ENCODE results near the gene FFAR1. TPM values are rescaled to one million over a fixed set of nuclear protein-coding genes. Genes with fewer than 3 reads are reported as not detected.

The FFAR1 gene
- total RNA-seq, 2 donors from 2014 or later = not detected

DNA sequence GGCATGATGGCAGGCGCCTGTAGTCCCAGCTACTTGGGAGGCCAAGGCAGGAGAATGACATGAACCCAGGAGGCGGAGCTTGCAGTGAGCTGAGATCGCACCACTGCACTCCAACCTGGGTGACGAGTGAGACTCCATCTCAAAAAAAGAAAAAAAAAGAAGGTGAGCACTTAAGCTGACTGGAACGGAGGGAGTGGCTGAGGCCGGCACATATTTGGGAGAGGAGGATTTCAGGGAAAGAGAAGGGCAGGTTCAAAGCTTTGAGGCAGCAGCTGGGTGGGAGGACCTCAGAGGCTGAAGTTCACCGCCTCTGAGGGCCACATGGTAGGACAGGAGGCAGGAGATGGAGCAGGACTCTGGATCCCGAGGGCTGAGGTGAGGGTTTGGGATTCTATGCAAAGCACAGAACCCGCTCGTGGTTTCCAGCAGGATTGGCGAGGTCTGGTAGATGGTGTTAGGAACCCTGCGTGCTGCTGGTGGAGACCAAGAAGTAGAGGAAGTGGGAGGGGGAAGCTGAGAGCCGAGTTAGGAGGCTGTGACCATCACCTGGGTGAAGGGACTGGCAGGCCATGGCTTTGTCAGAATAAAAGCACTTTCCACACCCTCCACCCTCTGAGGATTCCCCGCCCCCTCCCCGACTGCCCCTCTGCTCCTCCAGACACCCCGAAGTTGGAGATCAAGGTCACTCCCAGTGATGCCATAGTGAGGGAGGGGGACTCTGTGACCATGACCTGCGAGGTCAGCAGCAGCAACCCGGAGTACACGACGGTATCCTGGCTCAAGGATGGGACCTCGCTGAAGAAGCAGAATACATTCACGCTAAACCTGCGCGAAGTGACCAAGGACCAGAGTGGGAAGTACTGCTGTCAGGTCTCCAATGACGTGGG is 10.4 kb upstream of the FFAR1 start:
- DNase-seq (ENCODE audit: low spot score) = no peak
- Histone ChIP-seq H3K4me1 (ENCODE audit: control insufficient read depth in 1 of 2, low read depth in 2 of 2) (no peaks in the 10 kb centered on the region), H3K9me3 (no peaks in the 10 kb centered on the region), H3K27ac (no peak overlapping the region), H3K36me3 (no peaks in the 10 kb centered on the region), H3K4me3 (no peak overlapping the region), H3K27me3 (replicated peaks; ENCODE audit: insufficient read depth) (no peaks in the 10 kb centered on the region)
- TF ChIP-seq, protein P1, sequence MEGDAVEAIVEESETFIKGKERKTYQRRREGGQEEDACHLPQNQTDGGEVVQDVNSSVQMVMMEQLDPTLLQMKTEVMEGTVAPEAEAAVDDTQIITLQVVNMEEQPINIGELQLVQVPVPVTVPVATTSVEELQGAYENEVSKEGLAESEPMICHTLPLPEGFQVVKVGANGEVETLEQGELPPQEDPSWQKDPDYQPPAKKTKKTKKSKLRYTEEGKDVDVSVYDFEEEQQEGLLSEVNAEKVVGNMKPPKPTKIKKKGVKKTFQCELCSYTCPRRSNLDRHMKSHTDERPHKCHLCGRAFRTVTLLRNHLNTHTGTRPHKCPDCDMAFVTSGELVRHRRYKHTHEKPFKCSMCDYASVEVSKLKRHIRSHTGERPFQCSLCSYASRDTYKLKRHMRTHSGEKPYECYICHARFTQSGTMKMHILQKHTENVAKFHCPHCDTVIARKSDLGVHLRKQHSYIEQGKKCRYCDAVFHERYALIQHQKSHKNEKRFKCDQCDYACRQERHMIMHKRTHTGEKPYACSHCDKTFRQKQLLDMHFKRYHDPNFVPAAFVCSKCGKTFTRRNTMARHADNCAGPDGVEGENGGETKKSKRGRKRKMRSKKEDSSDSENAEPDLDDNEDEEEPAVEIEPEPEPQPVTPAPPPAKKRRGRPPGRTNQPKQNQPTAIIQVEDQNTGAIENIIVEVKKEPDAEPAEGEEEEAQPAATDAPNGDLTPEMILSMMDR (IDR thresholded peaks at IDR 0.05) = no peak
- no peak for ATAC-seq (ENCODE audit: insufficient number of reproducible peaks, low FRiP score, low read depth)

DNA sequence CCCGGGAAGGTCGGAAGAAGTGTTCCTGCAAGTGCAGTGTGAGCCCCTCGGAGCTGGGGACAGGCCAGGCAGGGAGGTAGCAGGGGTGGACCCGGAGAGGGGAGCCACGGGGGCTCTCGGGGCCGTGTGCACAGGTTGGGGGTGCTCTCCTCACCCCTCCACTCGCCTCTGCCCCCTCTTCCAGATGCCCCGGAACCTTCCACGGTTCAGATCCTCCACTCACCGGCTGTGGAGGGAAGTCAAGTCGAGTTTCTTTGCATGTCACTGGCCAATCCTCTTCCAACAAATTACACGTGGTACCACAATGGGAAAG is 9.8 kb upstream of the FFAR1 start:
- DNase-seq (ENCODE audit: low spot score) (no peak), ATAC-seq (ENCODE audit: insufficient number of reproducible peaks, low FRiP score, low read depth) (no peak)
- TF ChIP-seq, protein P1 (IDR thresholded peaks at IDR 0.05) = no peak
- Histone ChIP-seq H3K27ac (no peak overlapping the region), H3K36me3 (no peaks in the 10 kb centered on the region), H3K9me3 (no peaks in the 10 kb centered on the region), H3K27me3 (replicated peaks; ENCODE audit: insufficient read depth) (no peaks in the 10 kb centered on the region), H3K4me1 (ENCODE audit: control insufficient read depth in 1 of 2, low read depth in 2 of 2) (no peaks in the 10 kb centered on the region), H3K4me3 (no peak overlapping the region)

DNA sequence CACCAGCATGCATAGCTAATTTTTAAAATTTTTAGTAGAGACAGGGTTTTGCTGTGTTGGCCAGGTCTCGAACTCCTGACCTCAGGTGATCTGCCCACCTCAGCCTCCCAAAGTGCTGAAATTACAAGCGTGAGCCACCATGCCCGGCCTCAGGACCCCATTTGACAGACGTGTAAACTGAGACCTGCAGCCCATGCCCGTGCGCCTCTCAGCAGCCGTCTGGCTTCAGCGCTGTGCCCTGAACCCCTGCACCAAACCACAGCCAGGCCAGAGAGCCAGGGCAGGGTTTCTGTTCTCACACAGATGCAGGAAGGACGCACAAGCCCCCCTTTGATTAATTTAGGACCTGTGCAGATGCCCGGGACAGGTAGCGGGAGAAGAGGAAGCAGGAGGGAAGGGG is 7.3 kb upstream of the FFAR1 start:
- H3K36me3 ChIP-seq = no peaks in the 10 kb centered on the region
- TF ChIP-seq, protein P1 (IDR thresholded peaks at IDR 0.05) = no peak
- DNase-seq (ENCODE audit: low spot score) (no peak), ATAC-seq (ENCODE audit: insufficient number of reproducible peaks, low FRiP score, low read depth) (no peak)
- no peak overlapping the region for H3K4me3 ChIP-seq
- no peaks in the 10 kb centered on the region for H3K9me3 ChIP-seq
- no peak overlapping the region for H3K27ac ChIP-seq
- no peaks in the 10 kb centered on the region for H3K27me3 ChIP-seq (replicated peaks; ENCODE audit: insufficient read depth)
- H3K4me1 ChIP-seq (ENCODE audit: control insufficient read depth in 1 of 2, low read depth in 2 of 2) = no peaks in the 10 kb centered on the region

DNA sequence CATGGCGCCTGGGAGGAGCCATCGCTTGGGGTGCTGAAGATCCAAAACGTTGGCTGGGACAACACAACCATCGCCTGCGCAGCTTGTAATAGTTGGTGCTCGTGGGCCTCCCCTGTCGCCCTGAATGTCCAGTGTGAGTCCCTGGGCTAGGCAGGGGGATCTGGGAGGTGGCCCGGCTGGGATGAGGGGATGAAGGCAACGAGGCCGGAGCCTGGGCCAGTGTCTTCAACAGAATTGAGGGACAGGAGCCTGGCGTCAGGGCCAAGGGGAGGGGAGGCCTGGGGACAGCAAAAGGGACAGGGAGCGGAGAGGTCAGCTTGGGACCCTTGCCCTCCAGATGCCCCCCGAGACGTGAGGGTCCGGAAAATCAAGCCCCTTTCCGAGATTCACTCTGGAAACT is 6.7 kb upstream of the FFAR1 start:
- Histone ChIP-seq H3K27ac (no peak overlapping the region), H3K36me3 (no peaks in the 10 kb centered on the region), H3K27me3 (replicated peaks; ENCODE audit: insufficient read depth) (no peaks in the 10 kb centered on the region), H3K9me3 (no peaks in the 10 kb centered on the region), H3K4me1 (ENCODE audit: control insufficient read depth in 1 of 2, low read depth in 2 of 2) (no peaks in the 10 kb centered on the region), H3K4me3 (no peak overlapping the region)
- TF ChIP-seq, protein P1 (IDR thresholded peaks at IDR 0.05) = no peak
- no peak for DNase-seq (ENCODE audit: low spot score)
- no peak for ATAC-seq (ENCODE audit: insufficient number of reproducible peaks, low FRiP score, low read depth)

DNA sequence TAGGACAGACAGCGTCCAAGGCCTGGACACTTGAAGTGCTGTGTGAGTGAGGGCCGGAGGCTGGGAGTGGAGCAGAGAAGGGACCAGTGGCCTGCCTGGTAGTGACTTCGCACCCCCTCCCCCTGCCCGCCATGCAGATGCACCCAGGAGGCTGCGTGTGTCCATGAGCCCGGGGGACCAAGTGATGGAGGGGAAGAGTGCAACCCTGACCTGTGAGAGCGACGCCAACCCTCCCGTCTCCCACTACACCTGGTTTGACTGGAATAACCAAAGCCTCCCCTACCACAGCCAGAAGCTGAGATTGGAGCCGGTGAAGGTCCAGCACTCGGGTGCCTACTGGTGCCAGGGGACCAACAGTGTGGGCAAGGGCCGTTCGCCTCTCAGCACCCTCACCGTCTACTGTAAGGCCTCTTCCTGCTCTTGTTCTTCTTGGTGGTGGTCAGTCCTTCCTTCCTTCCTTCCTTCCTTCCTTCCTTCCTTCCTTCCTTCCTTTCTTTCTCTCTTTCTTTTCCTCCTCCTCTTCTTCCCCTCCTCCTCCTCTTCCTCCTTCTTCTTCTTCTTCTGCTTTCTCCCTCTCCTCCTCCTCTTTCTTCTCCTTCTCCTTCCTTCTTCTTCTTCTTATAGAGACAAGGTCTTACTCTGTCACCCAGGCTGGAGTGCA is 6.0 kb upstream of the FFAR1 start:
- Histone ChIP-seq H3K36me3 (no peaks in the 10 kb centered on the region), H3K4me3 (no peak overlapping the region), H3K9me3 (no peaks in the 10 kb centered on the region), H3K27ac (no peak overlapping the region), H3K4me1 (ENCODE audit: control insufficient read depth in 1 of 2, low read depth in 2 of 2) (no peaks in the 10 kb centered on the region), H3K27me3 (replicated peaks; ENCODE audit: insufficient read depth) (no peaks in the 10 kb centered on the region)
- DNase-seq (ENCODE audit: low spot score) (no peak), ATAC-seq (ENCODE audit: insufficient number of reproducible peaks, low FRiP score, low read depth) (no peak)
- TF ChIP-seq, protein P1 (IDR thresholded peaks at IDR 0.05) = no peak

All from thoracic aorta (tissue), 2 donors.